OCI-LY3 (cell line): ENCODE results near the gene MORC2.

Experiments
- CTCF ChIP-seq: fragments of 200-600, 300-600 bp; sonication (generic); IDR thresholded peaks from 2 replicates; pipeline ENCODE4 v1.5.1; 2014; ENCODE audit warnings: antibody characterized with exemption, low read length, low read depth
- EZH2phosphoT487 ChIP-seq: fragments of 200-600 bp; shearing (Covaris generic); IDR thresholded peaks from 2 replicates; pipeline ENCODE4 v1.6.1; 2018; ENCODE audit warnings: antibody characterized with exemption, mixed run types, low read depth

GRCh38 chr22:30905696-30906341 is 62.8 kb downstream of the MORC2 start:
- TF ChIP-seq CTCF (no peak), EZH2phosphoT487 (no peak)
